H9 (cell line): Measurements from ENCODE around the gene PCDH9. TPM values are rescaled to one million over a fixed set of nuclear protein-coding genes. Genes with fewer than 3 reads are reported as not detected.

Source experiments
- DNase-seq: peaks from one replicate; pipeline ENCODE4 v3.0.0-alpha.2; 2017
- H2AFZ ChIP-seq: one replicate; pipeline ENCODE4 v1.6.1; 2013; ENCODE audit warnings: mild to moderate bottlenecking, low read length, control low read depth, moderate library complexity
- H2AK5ac ChIP-seq: 2 replicates; pipeline ENCODE4 v1.6.1; 2013; ENCODE audit warnings: low read length, control low read depth, mixed read lengths; ENCODE audit not compliant: insufficient read length
- H2BK120ac ChIP-seq: one replicate; pipeline ENCODE4 v1.6.1; 2013; ENCODE audit warnings: low read depth, mild to moderate bottlenecking, low read length, control low read depth, inconsistent platforms; ENCODE audit not compliant: poor library complexity, severe bottlenecking
- H2BK12ac ChIP-seq: 2 replicates; pipeline ENCODE4 v1.6.1; 2013; ENCODE audit warnings: low read length, control low read depth, mixed read lengths, low read depth; ENCODE audit not compliant: insufficient read length
- H2BK15ac ChIP-seq: 2 replicates; pipeline ENCODE4 v1.6.1; 2013; ENCODE audit warnings: low read depth, low read length, control low read depth
- H2BK20ac ChIP-seq: one replicate; pipeline ENCODE4 v1.6.1; 2013; ENCODE audit warnings: low read depth, mild to moderate bottlenecking, low read length, control low read depth, inconsistent platforms; ENCODE audit not compliant: poor library complexity, severe bottlenecking
- H2BK5ac ChIP-seq: 2 replicates; pipeline ENCODE4 v1.6.1; 2013; ENCODE audit warnings: low read length, control low read depth, mixed read lengths; ENCODE audit not compliant: insufficient read length
- H3K14ac ChIP-seq: 2 replicates; pipeline ENCODE4 v1.6.1; 2013; ENCODE audit warnings: low read length, control low read depth; ENCODE audit not compliant: insufficient read depth
- H3K18ac ChIP-seq: 2 replicates; pipeline ENCODE4 v1.6.1; 2013; ENCODE audit warnings: low read depth, mild to moderate bottlenecking, mixed read lengths, low read length, control low read depth; ENCODE audit not compliant: insufficient read length
- H3K23ac ChIP-seq: 2 replicates; pipeline ENCODE4 v1.6.1; 2013; ENCODE audit warnings: low read length, control low read depth, mixed read lengths, low read depth; ENCODE audit not compliant: insufficient read length
- H3K23me2 ChIP-seq: 2 replicates; pipeline ENCODE4 v1.6.1; 2013; ENCODE audit warnings: low read depth, mild to moderate bottlenecking, mixed read lengths, low read length, control low read depth; ENCODE audit not compliant: insufficient read length, poor library complexity, severe bottlenecking
- H3K27ac ChIP-seq: 2 replicates; pipeline ENCODE4 v1.5.1; 2013; ENCODE audit warnings: low read length, control low read depth, mixed read lengths, low read depth; ENCODE audit not compliant: insufficient read length
- H3K27me3 ChIP-seq: 2 replicates; pipeline ENCODE4 v1.6.1; 2013; ENCODE audit warnings: low read length, control low read depth, inconsistent platforms; ENCODE audit not compliant: insufficient read depth
- H3K4ac ChIP-seq: 2 replicates; pipeline ENCODE4 v1.6.1; 2013; ENCODE audit warnings: low read depth, mild to moderate bottlenecking, control low read depth, inconsistent platforms, low read length, moderate library complexity
- H3K4me1 ChIP-seq: 2 replicates; pipeline ENCODE4 v1.6.1; 2013; ENCODE audit warnings: low read length, control low read depth, inconsistent platforms; ENCODE audit not compliant: insufficient read depth
- H3K4me2 ChIP-seq: 2 replicates; pipeline ENCODE4 v1.6.1; 2013; ENCODE audit warnings: low read length, control low read depth, mixed read lengths; ENCODE audit not compliant: insufficient read length, insufficient read depth
- H3K56ac ChIP-seq: 2 replicates; pipeline ENCODE4 v1.6.1; 2013; ENCODE audit warnings: low read depth, mild to moderate bottlenecking, mixed read lengths, low read length, control low read depth; ENCODE audit not compliant: insufficient read length
- H3K79me1 ChIP-seq: 2 replicates; pipeline ENCODE4 v1.6.1; 2013; ENCODE audit warnings: low read depth, mild to moderate bottlenecking, moderate library complexity, low read length, control low read depth, inconsistent platforms; ENCODE audit not compliant: insufficient read depth, poor library complexity, severe bottlenecking
- H3K79me2 ChIP-seq: 2 replicates; pipeline ENCODE4 v1.6.1; 2013; ENCODE audit warnings: low read length, control low read depth, inconsistent platforms; ENCODE audit not compliant: insufficient read depth
- H3K9ac ChIP-seq: 2 replicates; pipeline ENCODE4 v1.6.1; 2013; ENCODE audit warnings: low read length, control low read depth, mixed read lengths; ENCODE audit not compliant: insufficient read length; ENCODE audit errors: extremely low read depth
- H3K9me3 ChIP-seq: one replicate; pipeline ENCODE4 v1.6.1; 2013; ENCODE audit warnings: low read depth, low read length, inconsistent platforms; ENCODE audit not compliant: control insufficient read depth
- H3T11ph ChIP-seq: one replicate; pipeline ENCODE4 v1.6.1; 2013; ENCODE audit warnings: mild to moderate bottlenecking, low read length, control low read depth, inconsistent platforms
- H4K20me1 ChIP-seq: one replicate; pipeline ENCODE4 v1.6.1; 2013; ENCODE audit not compliant: control insufficient read depth, insufficient read length, insufficient read depth
- H4K5ac ChIP-seq: 2 replicates; pipeline ENCODE4 v1.6.1; 2013; ENCODE audit warnings: low read depth, mild to moderate bottlenecking, mixed read lengths, low read length, control low read depth; ENCODE audit not compliant: insufficient read length
- H4K8ac ChIP-seq: replicated peaks from 2 replicates; pipeline ENCODE4 v1.6.1; 2013; ENCODE audit warnings: low read length, control low read depth, mixed read lengths, low read depth; ENCODE audit not compliant: insufficient read length
- H4K91ac ChIP-seq: 2 replicates; pipeline ENCODE4 v1.6.1; 2013; ENCODE audit warnings: low read depth, mild to moderate bottlenecking, moderate library complexity, mixed read lengths, low read length, control low read depth; ENCODE audit not compliant: insufficient read length
- H3K27ac Mint-ChIP-seq, 3 experiments: 2 replicates in 2 of 3; 3 replicates in 1 of 3; pipeline ENCODE4 v1.8.0; 2020 to 2021; ENCODE audit warnings: mixed read lengths in 3 of 3, mild to moderate bottlenecking in 1 of 3, moderate library complexity in 1 of 3
- H3K27me3 Mint-ChIP-seq: 2 replicates; pipeline ENCODE4 v1.8.0; 2021; ENCODE audit warnings: low read depth, mild to moderate bottlenecking, moderate library complexity, mixed read lengths
- H3K36me3 Mint-ChIP-seq, 3 experiments: 2 replicates in 2 of 3; 3 replicates in 1 of 3; pipeline ENCODE4 v1.8.0; 2020 to 2021; ENCODE audit warnings: low read depth in 3 of 3, mixed read lengths in 3 of 3; ENCODE audit not compliant: insufficient read depth in 1 of 3
- H3K4me1 Mint-ChIP-seq, 2 experiments: 2 replicates each; pipeline ENCODE4 v1.8.0; 2020; ENCODE audit warnings: mixed read lengths in 2 of 2
- H3K4me3 Mint-ChIP-seq, 2 experiments: 2 replicates in 1 of 2; 3 replicates in 1 of 2; pipeline ENCODE4 v1.8.0; 2020 to 2021; ENCODE audit warnings: mild to moderate bottlenecking in 2 of 2, mixed read lengths in 2 of 2, moderate library complexity in 1 of 2
- H3K9me3 Mint-ChIP-seq, 2 experiments: 2 replicates in 1 of 2; 3 replicates in 1 of 2; pipeline ENCODE4 v1.8.0; 2020; ENCODE audit warnings: mild to moderate bottlenecking in 2 of 2, mixed read lengths in 2 of 2, moderate library complexity in 1 of 2
- CTCF ChIP-seq: fragments of 200-600 bp; sonication (generic); conservative IDR thresholded peaks from 3 replicates; pipeline ENCODE4 v1.8.0; 2021; ENCODE audit warnings: antibody characterized with exemption, mild to moderate bottlenecking
- WGBS: extraction: QIAGEN DNeasy Blood & Tissue Kit; methylation state at CpG from one replicate; pipeline ENCODE4 v1.1.7; 2013; ENCODE audit warnings: missing lambda C conversion rate, low lambda C conversion rate, mixed read lengths; ENCODE audit not compliant: insufficient read length; ENCODE audit errors: extremely low coverage; 5-methylcytosine and 5-hydroxymethylcytosine counted together
- total RNA-seq: library from RNA; stranded (reverse); gene quantifications from 2 replicates; pipeline ENCODE4 v1.2.1, GENCODE V29; 2021

PCDH9 gene
- total RNA-seq, 1 experiment from 2014 or later = 0.11 TPM

DNA sequence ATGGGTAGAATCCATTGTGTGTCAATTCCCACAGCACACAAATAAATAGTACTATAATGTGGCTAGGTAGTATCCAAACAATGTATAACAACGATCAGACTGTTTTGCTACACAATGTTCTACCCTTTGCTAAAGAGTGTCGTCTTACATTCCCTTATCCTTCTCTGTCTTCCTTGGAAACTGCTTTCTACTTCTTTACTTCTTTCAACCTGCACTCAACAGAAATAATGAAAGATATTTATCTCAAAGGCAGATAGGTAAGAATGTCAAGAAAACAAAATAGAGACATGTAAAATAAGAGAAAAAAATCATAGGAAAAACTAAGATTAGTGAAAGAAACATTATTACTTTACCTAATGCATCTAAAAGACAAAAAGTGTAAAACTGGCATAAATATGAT is 814.7 kb downstream of the PCDH9 start:
- Histone ChIP-seq H2BK12ac (no peak overlapping the region), H3K23me2 (no peaks in the 10 kb centered on the region), H4K20me1 (no peaks in the 10 kb centered on the region), H2AK5ac (no peak overlapping the region), H4K8ac (no peak overlapping the region), H4K91ac (no peak overlapping the region), H2BK15ac (no peak overlapping the region), H2AFZ (no peak overlapping the region), H3K18ac (no peak overlapping the region), H3K9me3 (no peaks in the 10 kb centered on the region), H4K5ac (no peak overlapping the region), H3K23ac (no peak overlapping the region), H3K79me1 (no peaks in the 10 kb centered on the region), H3K56ac (no peak overlapping the region), H3K4me1 (no peaks in the 10 kb centered on the region), H3K9ac (no peak overlapping the region), H2BK5ac (no peak overlapping the region), H3T11ph (no peak overlapping the region), H3K79me2 (no peaks in the 10 kb centered on the region), H3K27me3 (no peaks in the 10 kb centered on the region), H3K14ac (no peak overlapping the region), H3K27ac (no peak overlapping the region), H2BK20ac (no peak overlapping the region), H3K4me2 (no peak overlapping the region), H2BK120ac (no peak overlapping the region), H3K4ac (no peak overlapping the region)
- DNase-seq = no peak
- Mint-ChIP-seq H3K4me1 (no peaks in the 10 kb centered on the region), H3K27ac (no peak overlapping the region), H3K9me3 (peaks cover 11 to 16% of the 10 kb centered on the region in 2 experiments; a peak in 4 of 5 replicates), H3K4me3 (no peak overlapping the region), H3K36me3 (peaks cover 0 to 13% (median 3%) of the 10 kb centered on the region in 3 experiments; a peak in 4 of 7 replicates), H3K27me3 (no peaks in the 10 kb centered on the region)
- TF ChIP-seq CTCF = no peak
- WGBS = no CpG with 5 or more reads among the region's 2 CpGs
